ENCODE measurements around the gene SLC2A9.

DNA sequence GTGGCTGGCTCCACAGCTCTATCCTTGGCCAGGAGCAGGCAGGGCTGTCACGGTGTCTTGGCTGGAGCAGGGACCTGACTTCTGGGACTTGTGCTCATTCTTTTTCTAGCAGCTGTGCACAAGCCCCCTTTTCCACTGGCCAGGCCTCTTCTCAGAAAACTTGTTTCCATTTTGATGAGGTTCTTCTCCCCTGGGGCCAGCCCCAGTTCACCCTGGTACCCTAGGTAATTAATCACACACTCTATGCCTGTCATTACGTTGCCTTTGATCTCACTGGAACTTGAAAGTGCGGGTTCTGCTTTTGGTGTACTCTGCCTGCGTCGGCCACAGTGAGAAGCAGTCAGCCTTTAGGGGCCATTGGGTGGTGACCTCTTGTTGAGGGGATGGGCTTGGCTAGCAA, 213.2 kb downstream of the SLC2A9 start:
- TF ChIP-seq FOXA1 (IDR thresholded peaks at IDR 0.05) (no peak), NFRKB (IDR thresholded peaks at IDR 0.05) (no peak), FOXM1 (IDR thresholded peaks at IDR 0.05; ENCODE audit: borderline replicate concordance) (no peak), ZNF384 (IDR thresholded peaks at IDR 0.05) (no peak), SP1 (IDR thresholded peaks at IDR 0.05) (no peak), ARNT (IDR thresholded peaks at IDR 0.05) (no peak), ELF4 (IDR thresholded peaks at IDR 0.05) (no peak), SUZ12 (IDR thresholded peaks at IDR 0.05) (no peak), CTBP1 (IDR thresholded peaks at IDR 0.05; ENCODE audit: borderline replicate concordance) (no peak), BHLHE40 (IDR thresholded peaks at IDR 0.05; ENCODE audit: borderline replicate concordance) (no peak), LEF1 (IDR thresholded peaks at IDR 0.05; ENCODE audit: borderline replicate concordance) (no peak), TARDBP (IDR thresholded peaks at IDR 0.05) (no peak)
- TF ChIP-seq, protein P1, sequence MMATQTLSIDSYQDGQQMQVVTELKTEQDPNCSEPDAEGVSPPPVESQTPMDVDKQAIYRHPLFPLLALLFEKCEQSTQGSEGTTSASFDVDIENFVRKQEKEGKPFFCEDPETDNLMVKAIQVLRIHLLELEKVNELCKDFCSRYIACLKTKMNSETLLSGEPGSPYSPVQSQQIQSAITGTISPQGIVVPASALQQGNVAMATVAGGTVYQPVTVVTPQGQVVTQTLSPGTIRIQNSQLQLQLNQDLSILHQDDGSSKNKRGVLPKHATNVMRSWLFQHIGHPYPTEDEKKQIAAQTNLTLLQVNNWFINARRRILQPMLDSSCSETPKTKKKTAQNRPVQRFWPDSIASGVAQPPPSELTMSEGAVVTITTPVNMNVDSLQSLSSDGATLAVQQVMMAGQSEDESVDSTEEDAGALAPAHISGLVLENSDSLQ (IDR thresholded peaks at IDR 0.05): no peak
